C4-2B (cell line): ENCODE results near the gene LPAR2.

Experiments used
- CTCF ChIP-seq: fragments of 450-650 bp; conservative IDR thresholded peaks from 2 replicates; pipeline ENCODE4 v1.5.1; 2017; ENCODE audit warnings: mild to moderate bottlenecking
- ZFX ChIP-seq: fragments of 450-650 bp; IDR thresholded peaks from 2 replicates; pipeline ENCODE4 v1.6.1; 2017

GRCh38 chr19:19661141-19661674 lies 33.2 kb upstream of the LPAR2 start:
- TF ChIP-seq ZFX (no peak), CTCF (no peak)
